Subcutaneous abdominal adipose tissue (tissue), 5 donors: ENCODE data around the gene PLA2G2F.

Experiments
- H3K27ac ChIP-seq: one replicate; pipeline ENCODE4 v1.7.0; 2013; ENCODE audit warnings: low read depth, mild to moderate bottlenecking, inconsistent platforms, low read length, moderate library complexity
- H3K27me3 ChIP-seq, 5 donors: one replicate each; pipeline ENCODE4 v1.7.0; 2013; ENCODE audit warnings: low read length in 5 of 5, inconsistent platforms in 1 of 5; ENCODE audit not compliant: control insufficient read depth in 5 of 5, insufficient read depth in 4 of 5
- H3K36me3 ChIP-seq, 5 donors: one replicate each; pipeline ENCODE4 v1.7.0; 2013; ENCODE audit warnings: low read length in 5 of 5; ENCODE audit not compliant: control insufficient read depth in 5 of 5, insufficient read depth in 5 of 5
- H3K4me1 ChIP-seq, 5 donors: one replicate each; pipeline ENCODE4 v1.7.0; 2013; ENCODE audit warnings: low read length in 5 of 5, mild to moderate bottlenecking in 3 of 5, moderate library complexity in 1 of 5; ENCODE audit not compliant: control insufficient read depth in 5 of 5, insufficient read depth in 5 of 5
- H3K4me3 ChIP-seq, 5 donors: one replicate each; pipeline ENCODE4 v1.7.0; 2013; ENCODE audit warnings: low read length in 5 of 5, low read depth in 1 of 5
- H3K9ac ChIP-seq, 5 donors: one replicate each; pipeline ENCODE4 v1.7.0; 2013; ENCODE audit warnings: low read length in 5 of 5, mild to moderate bottlenecking in 4 of 5, moderate library complexity in 3 of 5
- H3K9me3 ChIP-seq, 5 donors: one replicate each; pipeline ENCODE4 v1.7.0; 2013; ENCODE audit warnings: low read length in 5 of 5; ENCODE audit not compliant: control insufficient read depth in 5 of 5
- donor health status: healthy.
- donor health status: healthy.
- donor health status: healthy.
- donor health status: healthy.
- donor health status: healthy.

The PLA2G2F gene

DNA sequence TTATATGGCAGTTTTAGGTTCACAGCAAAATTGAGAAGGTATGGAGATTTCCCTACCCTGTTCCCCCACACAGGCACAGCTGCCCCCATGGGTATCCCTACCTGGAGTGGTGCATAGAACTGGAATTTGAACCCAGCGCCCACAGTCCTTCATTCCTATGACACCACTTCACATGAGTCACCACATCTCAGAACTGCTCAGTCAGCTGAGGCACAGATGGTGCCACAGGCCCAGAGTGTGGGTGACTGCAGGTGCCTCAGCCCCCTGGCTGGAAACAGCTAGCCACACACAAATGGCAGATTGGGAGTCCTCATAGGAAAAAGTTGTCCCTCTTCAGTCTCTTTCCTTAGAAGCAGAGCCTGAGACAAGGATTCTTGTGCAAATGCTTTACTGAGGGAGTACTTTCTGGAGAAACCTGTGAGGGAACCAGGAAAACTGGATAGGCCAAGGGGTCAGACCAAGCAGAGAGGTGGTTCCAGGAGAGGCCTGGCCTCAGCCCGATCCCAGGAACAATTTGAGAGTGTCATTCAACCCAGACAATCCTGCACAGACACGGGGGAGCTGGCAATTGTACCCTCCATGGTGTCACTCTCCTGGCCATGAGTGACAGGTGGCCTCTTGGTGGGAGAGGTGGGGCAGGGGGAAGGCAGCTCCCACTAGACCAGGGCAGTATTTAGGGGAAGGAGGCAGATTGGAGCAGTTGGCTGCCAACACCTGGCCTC is 26.7 kb upstream of the PLA2G2F start:
- H3K27ac ChIP-seq = no peak overlapping the region
- peaks cover 3 to 18% (median 9%) of the 10 kb centered on the region in 5 donors for H3K27me3 ChIP-seq
- H3K9me3 ChIP-seq = no peaks in the 10 kb centered on the region
- H3K4me1 ChIP-seq = no peaks in the 10 kb centered on the region
- no peaks in the 10 kb centered on the region for H3K36me3 ChIP-seq
- no peak overlapping the region for H3K4me3 ChIP-seq
- no peak overlapping the region for H3K9ac ChIP-seq

DNA sequence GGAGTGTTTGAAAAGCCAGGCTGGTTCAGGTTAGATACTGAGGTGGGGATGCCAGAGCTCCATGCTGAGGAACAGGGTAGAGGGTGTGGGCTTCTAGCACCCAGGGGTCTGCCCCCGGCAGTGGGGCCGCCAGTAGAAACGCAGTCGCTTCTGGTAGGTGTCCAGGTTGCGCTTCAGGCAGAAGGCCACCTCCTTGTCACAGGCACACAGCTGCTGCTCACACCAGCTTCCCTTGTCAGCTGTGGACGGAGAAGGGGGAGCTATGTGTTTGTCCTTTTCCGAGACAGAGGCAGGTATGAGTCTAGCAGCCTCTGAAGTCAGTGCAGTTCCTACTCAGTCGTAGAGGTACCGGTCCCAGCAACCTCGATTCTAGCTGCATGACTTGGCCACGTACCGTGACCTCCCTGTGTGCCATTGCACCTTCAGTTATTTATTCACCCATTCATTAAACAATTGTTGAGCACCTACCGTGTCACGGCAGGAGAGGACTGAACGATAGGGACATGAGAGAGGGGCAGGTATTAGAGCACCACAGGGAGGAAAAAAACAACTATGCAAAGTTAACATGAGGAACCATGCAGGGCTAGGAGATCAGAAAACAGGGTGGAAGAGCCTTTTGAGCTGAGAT is 25.0 kb upstream of the PLA2G2F start:
- Histone ChIP-seq H3K9me3 (no peaks in the 10 kb centered on the region), H3K4me3 (no peak overlapping the region), H3K27me3 (peaks cover 3 to 17% (median 6%) of the 10 kb centered on the region in 5 donors), H3K27ac (no peak overlapping the region), H3K36me3 (no peaks in the 10 kb centered on the region), H3K4me1 (no peaks in the 10 kb centered on the region), H3K9ac (no peak overlapping the region)

DNA sequence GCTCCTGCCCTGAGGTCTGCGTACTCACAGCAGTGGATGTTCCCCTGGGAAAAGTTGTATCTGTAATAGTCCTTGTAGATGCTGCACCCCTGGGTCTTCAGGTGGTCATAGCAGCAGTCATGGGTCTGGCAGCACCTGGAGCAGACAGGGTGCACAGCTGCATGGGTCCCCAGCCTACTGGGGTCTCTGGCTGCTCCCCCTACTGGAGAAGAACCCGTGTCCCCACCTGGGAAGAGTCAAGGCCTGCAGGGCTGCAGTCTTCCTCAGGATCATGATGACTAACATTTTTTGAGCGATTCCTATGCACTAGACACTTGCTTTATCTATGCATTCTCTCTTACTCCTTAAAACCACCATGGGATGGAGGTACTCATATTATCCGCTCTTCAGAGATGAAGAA is 23.6 kb upstream of the PLA2G2F start:
- Histone ChIP-seq H3K27me3 (peaks cover 0 to 15% (median 6%) of the 10 kb centered on the region in 5 donors), H3K9ac (no peak overlapping the region), H3K36me3 (no peaks in the 10 kb centered on the region), H3K4me1 (no peaks in the 10 kb centered on the region), H3K4me3 (no peak overlapping the region), H3K9me3 (no peaks in the 10 kb centered on the region), H3K27ac (no peak overlapping the region)

DNA sequence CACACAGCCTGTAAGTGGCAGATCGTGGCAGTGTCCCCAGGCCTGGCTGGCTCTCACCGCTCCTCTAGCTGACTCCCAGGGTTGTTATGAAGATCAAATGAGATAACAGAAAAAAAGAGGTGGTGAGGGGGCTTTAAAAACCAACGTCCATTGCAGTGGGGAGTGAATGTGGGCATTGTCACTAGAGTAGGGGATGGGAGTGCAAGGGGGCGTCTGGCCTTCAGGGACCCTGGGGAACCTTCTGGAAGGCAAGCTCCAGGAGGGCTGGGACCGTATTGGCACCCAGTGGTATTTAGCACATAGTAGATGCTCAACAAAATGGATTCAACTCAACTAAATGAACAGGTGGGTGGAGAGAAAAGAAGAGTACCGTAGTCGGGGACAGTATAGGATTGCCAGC is 23.2 kb upstream of the PLA2G2F start:
- H3K9me3 ChIP-seq = no peaks in the 10 kb centered on the region
- no peak overlapping the region for H3K4me3 ChIP-seq
- no peaks in the 10 kb centered on the region for H3K4me1 ChIP-seq
- no peak overlapping the region for H3K27ac ChIP-seq
- H3K27me3 ChIP-seq = peaks cover 0 to 15% (median 3%) of the 10 kb centered on the region in 5 donors
- H3K36me3 ChIP-seq = no peaks in the 10 kb centered on the region
- H3K9ac ChIP-seq = no peak overlapping the region

DNA sequence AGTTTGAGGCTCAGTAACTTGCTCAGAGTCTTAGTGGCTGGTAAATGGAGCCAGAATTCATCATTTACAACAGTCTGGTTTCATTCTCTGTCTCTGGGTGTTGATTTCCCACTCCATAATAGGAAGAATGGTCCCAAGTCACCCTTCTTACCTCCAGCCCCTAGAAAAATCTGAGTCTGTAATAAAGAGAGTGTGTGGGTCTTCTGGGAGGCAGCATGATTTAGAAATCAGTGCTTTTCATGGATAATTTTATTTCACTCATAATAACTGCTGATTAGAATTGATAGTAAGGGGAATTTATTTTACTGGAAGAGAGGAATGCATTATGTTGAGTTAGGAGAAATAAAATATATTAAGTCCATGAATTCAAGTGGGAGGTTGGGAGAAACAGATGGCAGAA is 21.9 kb upstream of the PLA2G2F start:
- Histone ChIP-seq H3K9ac (no peak overlapping the region), H3K27ac (no peak overlapping the region), H3K4me3 (no peak overlapping the region), H3K27me3 (peaks cover 0 to 15% (median 7%) of the 10 kb centered on the region in 5 donors), H3K9me3 (no peaks in the 10 kb centered on the region), H3K36me3 (no peaks in the 10 kb centered on the region), H3K4me1 (no peaks in the 10 kb centered on the region)

DNA sequence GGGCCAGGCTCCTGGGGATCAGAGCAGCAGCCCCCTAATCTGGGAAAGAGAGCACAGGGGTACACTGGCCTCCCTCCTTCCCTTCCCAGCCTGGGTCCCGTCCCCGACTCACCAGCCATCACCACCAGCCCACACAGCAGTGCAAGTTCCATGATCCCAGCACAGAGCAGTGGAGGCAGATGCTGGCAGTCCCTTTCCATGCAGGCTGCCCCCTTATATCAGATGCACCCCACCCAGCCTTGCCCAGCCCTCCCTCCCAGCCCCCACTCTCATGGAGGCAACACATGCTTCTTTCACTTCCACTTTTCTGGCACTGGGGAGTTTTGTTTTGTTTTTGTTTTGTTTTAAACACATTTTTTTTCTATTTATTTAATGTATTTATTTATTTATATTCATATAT is 19.8 kb upstream of the PLA2G2F start, which contains the start of gene PLA2G2D:
Gene PLA2G2D, minus strand, starts transcription at position 190 of the 400 bp plus-strand sequence. Its CDS starts 38 bp downstream, at position 152.
- peaks cover 0 to 12% (median 9%) of the 10 kb centered on the region in 5 donors for H3K27me3 ChIP-seq
- H3K4me1 ChIP-seq = peaks cover 0 to 3% (median 0%) of the 10 kb centered on the region in 5 donors
- H3K36me3 ChIP-seq = no peaks in the 10 kb centered on the region
- H3K9ac ChIP-seq = no peak within 1 kb of the TSS
- no peaks in the 10 kb centered on the region for H3K9me3 ChIP-seq
- H3K27ac ChIP-seq = no peak within 1 kb of the TSS
- H3K4me3 ChIP-seq = no peak within 1 kb of the TSS

DNA sequence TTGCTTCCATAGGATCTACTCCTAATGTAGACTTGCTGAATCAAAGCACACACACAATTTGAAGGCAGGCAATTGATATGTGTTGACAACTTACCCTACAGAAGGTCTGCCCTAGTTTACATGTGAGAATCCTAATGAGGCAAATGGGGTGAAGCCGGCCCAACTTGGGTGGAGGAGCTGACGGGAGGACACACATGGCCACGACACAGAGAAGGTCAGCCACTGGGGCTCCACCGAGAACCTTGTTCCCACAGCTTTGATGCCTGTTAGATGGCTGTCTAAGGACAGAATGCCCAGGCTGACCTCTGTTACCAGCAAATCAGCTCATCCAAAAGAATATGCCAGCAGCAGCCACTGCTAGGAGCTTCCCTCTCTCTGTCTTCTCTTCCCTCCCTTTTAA is 18.3 kb upstream of the PLA2G2F start:
- Histone ChIP-seq H3K27ac (no peak overlapping the region), H3K36me3 (no peaks in the 10 kb centered on the region)

DNA sequence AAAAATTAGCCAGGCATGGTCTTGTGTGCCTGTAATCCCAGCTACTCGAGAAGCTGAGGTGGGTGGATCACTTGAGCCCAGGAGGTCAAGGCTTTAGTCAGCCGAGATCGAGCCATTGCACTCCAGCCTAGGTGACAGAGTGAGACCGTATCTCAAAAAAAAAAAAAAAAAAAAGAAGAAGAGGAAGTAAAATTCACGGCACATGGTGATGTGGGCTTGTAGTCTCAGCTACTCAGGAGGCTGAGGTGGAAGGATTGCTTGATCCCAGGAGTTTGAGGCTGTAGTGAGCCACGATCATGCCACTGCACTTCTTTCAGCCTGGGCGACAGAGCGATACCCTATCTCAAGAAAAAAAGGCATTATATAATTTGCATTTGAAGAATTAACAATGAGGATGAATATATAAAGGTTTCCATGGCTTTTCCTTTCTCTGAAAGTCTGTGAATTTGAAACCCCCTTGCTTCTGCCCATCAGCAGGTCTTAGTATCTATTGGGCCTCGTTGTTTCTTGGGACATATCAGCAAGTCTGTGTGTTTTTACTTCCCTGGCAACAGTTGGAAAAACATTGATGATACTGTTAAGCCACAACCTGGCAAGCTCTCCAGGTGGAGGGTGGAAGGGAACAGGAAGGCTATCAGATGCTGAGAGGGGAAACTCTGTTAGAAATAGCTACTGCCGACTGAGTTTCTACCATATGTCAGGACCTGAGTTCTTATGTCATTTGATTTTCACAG is 15.2 kb upstream of the PLA2G2F start:
- no peaks in the 10 kb centered on the region for H3K36me3 ChIP-seq
- no peak overlapping the region for H3K4me3 ChIP-seq
- peaks cover 0 to under 1% (median 0%) of the 10 kb centered on the region in 5 donors for H3K9me3 ChIP-seq
- peaks cover 0 to 11% (median 0%) of the 10 kb centered on the region in 5 donors for H3K4me1 ChIP-seq
- no peak overlapping the region for H3K9ac ChIP-seq
- H3K27me3 ChIP-seq = peaks cover 0 to 9% (median 0%) of the 10 kb centered on the region in 5 donors
- no peak overlapping the region for H3K27ac ChIP-seq

More for the DNA sequence above, 18.3 kb upstream of the PLA2G2F start:
- H3K4me1 ChIP-seq = peaks cover 0 to 7% (median 0%) of the 10 kb centered on the region in 5 donors
- H3K27me3 ChIP-seq = peaks cover 0 to 10% (median 3%) of the 10 kb centered on the region in 5 donors
- no peak overlapping the region for H3K4me3 ChIP-seq
- H3K9ac ChIP-seq = no peak overlapping the region
- no peaks in the 10 kb centered on the region for H3K9me3 ChIP-seq

DNA sequence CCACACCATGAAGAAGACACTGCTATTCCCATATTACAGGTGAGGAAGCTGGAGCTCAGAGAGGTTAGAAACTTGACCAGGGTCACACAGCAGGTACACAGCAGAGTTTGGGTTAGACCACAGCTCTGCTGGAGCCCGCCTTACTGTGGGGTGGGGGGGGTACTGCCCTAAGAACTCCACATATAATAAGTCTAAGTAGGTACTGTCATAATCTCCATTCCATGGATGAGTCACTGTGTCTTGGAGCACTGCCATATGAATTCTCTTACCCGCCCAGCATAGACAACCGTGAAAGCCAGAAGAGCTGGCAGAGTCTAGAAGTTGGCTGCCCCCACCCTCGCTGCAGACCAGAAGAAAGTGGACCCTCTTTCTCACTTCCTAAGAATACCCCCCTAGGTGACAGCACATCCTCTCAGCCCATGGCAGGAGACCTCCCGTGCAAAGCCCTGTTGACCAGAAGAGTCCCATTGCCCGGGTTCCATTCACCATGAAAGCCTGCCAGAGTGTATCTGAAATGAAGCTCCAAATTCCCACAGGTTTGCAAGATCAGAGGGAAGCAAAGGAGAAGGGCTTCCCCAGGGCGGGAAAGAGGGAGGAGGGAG is 14.6 kb upstream of the PLA2G2F start:
- peaks cover 0 to 11% (median 0%) of the 10 kb centered on the region in 5 donors for H3K4me1 ChIP-seq
- H3K36me3 ChIP-seq = no peaks in the 10 kb centered on the region
- H3K4me3 ChIP-seq = no peak overlapping the region
- H3K9ac ChIP-seq = no peak overlapping the region
- H3K27me3 ChIP-seq = peaks cover 0 to 9% (median 0%) of the 10 kb centered on the region in 5 donors
- H3K27ac ChIP-seq = no peak overlapping the region
- peaks cover 0 to 4% (median 0%) of the 10 kb centered on the region in 5 donors for H3K9me3 ChIP-seq
